DND-41 (cell line): ENCODE data around the gene CIDEA.

ENCODE experiments used
- CTCF ChIP-seq: IDR thresholded peaks from 2 replicates; pipeline ENCODE4 v1.5.1; 2012; ENCODE audit warnings: borderline replicate concordance, low read length, moderate library complexity, mild to moderate bottlenecking; ENCODE audit not compliant: poor library complexity, severe bottlenecking; ENCODE audit errors: extremely low read depth
- EZH2 ChIP-seq: IDR thresholded peaks from 3 replicates; pipeline ENCODE4 v1.6.1; 2012; ENCODE audit warnings: borderline replicate concordance, low read depth, mild to moderate bottlenecking, moderate library complexity, low read length, inconsistent platforms; ENCODE audit not compliant: severe bottlenecking

GRCh38 chr18:12248926-12249720 lies 5.0 kb upstream of the CIDEA start:
- TF ChIP-seq CTCF (no peak), EZH2 (no peak)
